ENCODE results near the gene SLC35E1.
A peak's percentile ranks its signal among the peaks of the same experiment; 100 is the strongest.
"Not testable (repeated sequence)": the region's sequence is repeated elsewhere in the genome, so short reads cannot be mapped to it uniquely, and the experiment has no call there.

Gene SLC35E1

GRCh38 chr19:16543734-16544133, 28.5 kb downstream of the SLC35E1 start:
- DNase-seq = not testable (repeated sequence)

- peak; percentile 55 for DNase-seq
Measured at GRCh38 chr19:16542910-16543472, 29.2 kb downstream of the SLC35E1 start.

GRCh38 chr19:16542045-16542909, 29.9 kb downstream of the SLC35E1 start, which contains the start of gene CHERP:
Gene CHERP (minus strand): TSS chr19:16542437. CDS start chr19:16542378, 59 bp downstream.
- peak; percentile 97 for DNase-seq

DNA sequence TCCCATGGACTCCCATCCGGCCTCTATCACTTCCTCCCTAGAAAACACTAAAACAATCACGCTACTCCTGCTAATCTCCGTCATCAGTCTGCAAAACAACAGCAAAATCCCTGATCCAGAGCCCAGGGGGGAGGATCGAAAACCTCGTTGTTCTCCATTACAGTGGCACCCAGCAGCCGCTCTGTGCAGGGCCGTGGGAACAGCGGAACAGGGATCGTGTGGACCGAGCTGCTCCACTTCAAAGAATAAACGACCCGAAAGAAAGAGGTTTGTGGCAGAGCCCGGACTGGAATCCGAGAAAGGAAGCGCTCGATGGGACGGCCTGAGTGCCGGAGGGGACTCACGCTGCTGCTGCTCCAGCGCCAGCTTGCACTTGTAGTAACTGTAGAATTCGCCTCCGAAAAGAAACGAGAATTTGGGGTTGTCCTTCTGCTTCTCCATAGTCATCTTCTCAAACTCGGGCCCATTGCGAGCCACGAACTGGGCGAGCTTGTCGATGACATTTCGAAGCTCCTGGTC, 30.6 kb downstream of the SLC35E1 start:
- DNase-seq = no peak

GRCh38 chr19:16540948-16541347, 31.3 kb downstream of the SLC35E1 start:
- DNase-seq = no peak

GRCh38 chr19:16537111-16537510, 35.1 kb downstream of the SLC35E1 start:
- DNase-seq = no peak

DNA sequence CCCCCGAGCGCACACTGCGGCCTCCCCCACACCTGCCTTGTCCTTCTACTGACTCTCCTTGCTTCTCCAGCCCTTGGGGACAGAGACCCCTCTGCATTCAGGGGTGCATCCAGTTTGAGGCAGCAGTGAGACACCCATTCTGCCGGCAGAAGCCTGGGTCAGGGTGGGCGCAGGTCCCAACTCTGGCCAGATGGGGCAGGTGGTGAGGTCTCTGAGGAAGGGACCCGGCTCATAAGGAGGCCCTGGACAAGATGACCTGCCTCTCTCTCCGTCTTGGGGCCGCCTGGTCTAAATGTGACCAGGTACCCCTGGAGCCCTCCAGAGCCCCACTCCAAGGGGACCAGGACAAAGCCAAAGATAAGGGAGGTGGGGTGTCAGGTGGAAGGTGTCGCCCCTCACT, 36.1 kb downstream of the SLC35E1 start:
- no peak for DNase-seq

DNA sequence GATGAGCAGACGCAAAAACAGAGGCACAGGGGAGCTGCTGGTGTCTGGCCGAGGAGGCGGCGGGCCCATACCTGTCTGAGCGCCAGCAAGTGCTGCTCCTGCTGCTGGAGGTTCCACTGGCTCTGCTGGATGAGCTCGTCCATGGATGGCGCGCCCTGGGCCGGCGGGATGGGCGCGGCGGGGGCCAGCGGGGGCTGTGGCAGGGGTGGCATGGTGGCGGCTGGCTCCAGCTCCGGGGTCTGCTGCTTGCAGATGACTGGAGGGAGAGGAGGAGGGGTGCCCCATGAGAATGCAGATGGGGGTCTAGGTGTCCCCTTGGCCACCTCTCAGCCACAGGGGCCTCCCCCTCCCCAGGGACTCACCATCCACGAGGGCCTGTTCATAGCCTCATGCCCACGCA, 36.8 kb downstream of the SLC35E1 start:
- no peak for DNase-seq

DNA sequence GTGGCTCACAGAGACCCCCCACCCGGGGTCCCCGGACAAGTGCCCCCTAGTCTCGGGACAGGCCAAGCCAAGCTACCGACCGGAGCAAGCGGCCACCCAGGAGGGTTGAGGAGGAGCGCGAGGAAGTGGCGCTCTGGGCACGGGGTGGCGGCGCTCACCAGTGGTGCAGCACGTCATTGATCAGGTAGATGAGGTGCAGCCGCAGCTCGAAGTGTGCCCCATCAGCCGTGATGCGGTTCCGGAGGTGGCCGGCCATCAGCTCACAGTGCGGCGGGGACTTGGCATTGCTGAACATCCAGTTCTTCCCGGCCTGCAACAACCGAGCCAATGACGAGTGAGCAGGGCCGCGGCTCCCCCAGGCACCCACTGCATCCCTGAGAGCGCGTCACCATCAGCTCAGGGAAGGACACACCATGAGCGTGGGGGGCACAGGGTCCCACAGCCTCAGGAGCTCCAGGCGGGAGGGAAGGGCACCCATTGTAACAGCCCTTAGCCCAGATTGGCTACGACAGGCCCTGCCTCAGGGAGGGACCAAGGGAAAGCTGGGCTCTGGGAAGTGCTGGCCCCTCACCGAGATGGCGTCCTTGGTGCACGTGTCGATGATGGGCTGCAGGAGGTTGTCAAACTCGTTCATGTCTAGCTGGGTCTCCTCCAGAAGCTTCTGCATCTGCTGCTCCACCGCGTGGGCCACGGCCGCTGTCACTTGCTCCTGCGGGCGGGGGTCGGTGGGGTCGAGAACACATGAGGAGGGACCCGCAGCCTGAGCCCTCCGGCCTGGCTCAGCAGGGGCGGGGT, 39.6 kb downstream of the SLC35E1 start:
- DNase-seq = no peak

DNA sequence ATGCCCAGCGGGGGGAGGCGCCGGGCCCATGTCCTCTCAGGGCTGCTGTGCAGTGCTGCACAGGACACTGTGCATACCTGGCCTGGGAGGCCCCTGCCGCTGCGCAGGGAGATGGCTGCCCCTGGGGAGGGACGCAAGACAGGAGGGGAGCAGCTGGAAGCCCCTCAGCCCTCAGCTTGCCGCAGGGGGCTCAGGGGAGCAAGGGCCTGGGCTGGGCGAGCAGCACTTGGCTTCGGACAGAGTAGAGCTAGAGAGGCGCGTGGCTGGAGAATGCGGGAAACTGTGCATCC, 40.9 kb downstream of the SLC35E1 start:
- DNase-seq = no peak

- DNase-seq = no peak
Measured at GRCh38 chr19:16530540-16531379, 41.5 kb downstream of the SLC35E1 start.

DNA sequence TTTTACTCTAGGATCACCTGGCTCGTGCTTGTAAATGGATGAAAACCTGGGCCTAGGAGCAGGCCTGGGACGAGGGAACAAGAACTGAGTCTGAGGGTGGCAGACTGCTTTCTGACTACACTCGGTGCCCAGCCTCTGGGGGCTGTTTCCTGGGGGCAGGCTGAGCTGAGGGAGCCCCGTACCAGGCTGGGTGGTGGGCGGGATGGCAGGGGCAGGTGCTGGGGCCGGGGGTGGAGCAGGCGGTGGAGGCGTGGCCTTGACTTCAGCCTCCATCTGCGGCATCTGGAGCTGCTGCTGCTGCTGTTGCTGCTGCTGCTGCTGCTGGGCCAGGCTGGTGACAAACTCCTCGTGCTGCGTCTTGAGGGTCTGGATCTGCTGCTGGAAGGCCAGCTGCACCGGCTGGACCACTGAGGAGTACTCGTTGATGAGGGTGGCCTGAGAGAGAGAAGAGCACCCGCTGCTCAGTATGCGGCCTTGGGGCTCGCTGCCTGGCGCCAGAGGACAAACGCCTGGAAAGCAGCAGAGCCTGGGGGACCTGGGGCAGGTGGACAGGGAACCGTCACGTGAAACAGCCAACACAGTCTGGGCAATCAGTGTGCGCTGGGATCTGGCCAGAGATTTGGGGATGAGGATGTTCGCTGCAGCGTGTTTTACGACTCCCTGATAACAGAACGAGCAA, 42.6 kb downstream of the SLC35E1 start:
- no peak for DNase-seq

DNA sequence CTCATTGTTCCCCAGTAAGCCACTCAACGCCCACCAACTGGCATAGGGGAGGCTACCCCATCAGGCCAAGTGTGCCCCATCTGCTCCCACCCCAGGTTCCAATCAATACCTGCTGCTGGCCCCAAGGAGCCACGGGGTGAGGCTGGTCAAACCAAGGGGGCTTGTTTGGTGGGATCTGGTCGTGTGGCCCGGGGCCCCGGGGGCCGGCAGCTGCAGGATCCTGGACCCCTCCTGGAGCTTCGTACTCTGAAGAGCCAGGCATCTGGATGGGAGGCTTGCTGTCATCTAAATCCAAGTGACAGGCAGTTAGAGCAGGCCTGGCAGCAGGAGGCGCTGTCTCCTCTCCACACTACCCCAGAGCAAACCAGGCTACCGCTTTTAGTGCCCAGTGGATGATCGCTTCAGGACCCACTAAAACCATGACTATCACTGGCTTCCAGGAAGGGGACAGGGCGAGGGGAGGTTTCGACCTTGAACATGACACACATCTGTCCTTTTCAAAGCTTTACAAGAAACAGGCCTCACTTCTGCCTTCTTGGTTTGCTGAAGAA, 44.2 kb downstream of the SLC35E1 start:
- no peak for DNase-seq

DNA sequence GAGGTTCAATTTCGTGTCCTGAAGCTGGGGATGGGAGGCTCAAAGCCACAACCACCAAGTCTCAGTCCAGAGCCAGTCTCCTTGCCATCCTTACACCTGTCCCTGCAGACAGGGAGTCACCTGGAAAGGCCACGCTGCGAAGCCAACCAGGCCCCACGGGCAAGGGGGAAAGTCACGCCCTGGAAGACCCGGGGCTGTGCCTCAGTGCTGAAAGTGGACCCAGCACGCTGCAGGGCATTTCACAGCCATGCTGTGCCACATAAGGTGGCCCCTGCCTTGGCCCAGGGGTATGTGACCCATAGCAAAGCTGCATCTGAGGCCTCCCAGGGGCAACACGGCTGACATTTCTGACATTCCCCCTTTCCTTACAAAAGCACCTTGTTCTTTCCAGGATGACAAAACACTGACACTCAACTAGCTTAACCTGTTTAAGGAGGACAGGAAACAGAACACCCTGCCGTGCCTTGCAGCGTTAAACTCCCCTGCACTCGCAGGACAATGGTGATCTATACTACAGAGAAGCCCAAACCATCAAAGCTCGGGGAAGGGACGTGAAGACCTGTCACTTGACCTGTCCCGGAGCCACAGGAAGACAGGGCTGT, 44.8 kb downstream of the SLC35E1 start:
- DNase-seq = no peak

DNA sequence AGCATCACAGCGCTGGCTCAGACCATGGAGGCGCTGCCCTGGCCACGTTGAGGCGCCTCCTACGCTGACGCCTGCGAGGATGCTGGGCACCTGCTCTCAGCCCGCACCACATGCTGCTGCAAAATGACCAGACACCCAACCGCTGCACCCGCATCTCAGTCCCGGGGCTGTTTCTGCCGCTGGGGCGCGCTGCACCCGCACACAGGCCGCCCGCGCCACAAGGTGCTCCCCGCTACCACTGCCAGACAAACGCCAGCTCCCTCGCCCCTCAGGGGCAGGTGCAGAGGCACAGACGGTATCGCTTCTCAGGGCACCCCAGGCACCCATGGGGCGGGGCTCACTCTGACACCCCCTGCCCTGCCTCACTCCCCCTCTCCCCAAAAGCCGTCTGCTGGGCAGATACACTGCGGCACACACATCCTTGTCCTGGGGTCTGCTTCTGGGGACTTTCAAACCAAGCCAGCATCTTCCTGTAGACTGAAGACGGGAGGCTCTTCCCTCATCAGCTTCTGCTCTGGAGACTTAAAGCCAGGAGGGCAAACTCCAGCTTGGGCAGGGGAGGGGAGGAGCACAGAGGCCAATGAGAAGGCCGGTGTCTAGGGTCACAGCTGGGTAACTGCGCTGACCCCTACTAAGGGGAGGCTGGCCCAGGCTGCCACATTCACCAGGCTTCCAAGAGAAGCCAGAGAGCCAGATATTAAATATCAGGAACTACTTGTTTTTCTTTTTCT, 46.3 kb downstream of the SLC35E1 start:
- DNase-seq = no peak

- DNase-seq = no peak
Measured at GRCh38 chr19:16524991-16525734, 47.1 kb downstream of the SLC35E1 start.

DNA sequence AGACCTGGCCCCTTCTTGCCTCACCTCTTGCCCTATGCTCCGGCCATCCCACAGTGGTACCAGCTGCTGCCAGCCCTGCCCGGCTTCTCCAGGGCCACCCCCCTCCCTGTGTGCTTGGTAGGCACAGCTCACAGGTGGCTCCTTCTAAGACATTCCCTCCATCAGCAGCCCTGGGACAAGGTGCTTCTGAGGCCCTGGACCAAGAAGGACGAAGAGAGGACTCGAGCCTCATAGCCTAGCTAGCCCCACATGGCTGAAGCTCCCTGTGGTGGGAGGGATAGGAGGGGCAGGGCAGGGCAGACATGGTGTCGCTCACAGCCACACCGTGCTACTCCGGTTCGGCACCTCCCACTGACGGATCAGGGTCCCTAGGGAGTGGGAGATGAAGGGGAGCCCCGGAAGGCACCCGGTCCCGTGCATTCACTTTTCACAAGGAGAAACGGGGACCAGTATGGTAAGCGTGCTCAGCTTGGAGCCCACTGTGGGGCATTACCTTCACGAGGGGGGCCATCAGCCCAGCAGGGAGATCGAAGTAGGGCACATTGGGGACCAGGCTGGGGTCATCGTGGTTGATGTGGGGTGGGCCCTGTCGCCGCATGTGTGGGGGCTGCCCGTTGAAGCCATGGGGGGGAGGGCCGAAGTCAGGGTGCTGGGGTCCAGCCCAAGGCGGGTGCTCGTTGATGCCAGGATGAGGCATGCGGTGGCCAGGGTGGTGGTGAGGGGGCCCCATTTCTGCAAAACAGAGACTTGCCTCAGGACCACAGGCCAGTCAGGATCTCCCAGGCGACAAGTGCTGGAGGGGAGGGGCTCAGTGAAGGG, 49.4 kb downstream of the SLC35E1 start:
- no peak for DNase-seq

- DNase-seq = no peak
Measured at GRCh38 chr19:16521715-16522289, 50.4 kb downstream of the SLC35E1 start.
